ENCODE data around the gene MAD1L1.

Gene MAD1L1

DNA sequence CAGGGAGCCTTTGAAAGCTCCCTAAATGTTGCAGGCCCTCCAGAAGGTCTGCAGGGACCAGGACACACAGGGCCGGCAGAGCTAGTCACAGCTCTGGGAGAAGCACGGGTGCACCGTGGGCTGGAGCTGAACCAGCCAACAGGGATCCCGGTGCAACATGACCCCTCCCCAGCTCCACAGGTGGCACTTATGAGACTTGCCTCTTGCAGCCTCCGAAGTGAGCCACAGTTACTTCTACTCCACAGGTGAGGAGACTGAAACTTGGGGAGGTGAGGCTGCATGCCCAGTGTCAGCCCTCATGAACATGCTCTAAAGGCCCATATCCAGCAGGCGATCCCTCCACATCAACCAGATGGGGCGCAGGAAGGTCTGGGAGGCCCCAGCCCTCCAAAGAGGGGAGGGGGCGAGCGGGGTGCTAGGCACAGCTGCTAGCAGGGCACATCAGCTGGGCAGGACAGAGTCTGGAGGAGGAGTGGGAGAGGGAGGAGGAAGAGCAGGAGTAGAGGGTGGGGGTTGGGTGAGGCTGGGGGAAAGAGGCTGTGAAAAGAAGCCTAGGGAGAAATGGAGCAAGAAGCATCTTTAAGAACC lies 338.3 kb downstream of the MAD1L1 start:
- H3K4me1 ChIP-seq (ENCODE audit: low read depth, poor library complexity, severe bottlenecking): no peaks in the 10 kb centered on the region
- H3K9ac ChIP-seq: no peak overlapping the region
- H3K27ac ChIP-seq: no peak overlapping the region
- no peaks in the 10 kb centered on the region for H3K79me2 ChIP-seq (ENCODE audit: insufficient read depth, low read depth)
- no peak overlapping the region for H2AFZ ChIP-seq (ENCODE audit: low read depth)
- no peak overlapping the region for H3K4me2 ChIP-seq
- H3K36me3 ChIP-seq (ENCODE audit: insufficient read depth): no peaks in the 10 kb centered on the region
- H3K27me3 ChIP-seq (ENCODE audit: insufficient read depth, low read depth): no peaks in the 10 kb centered on the region
- TF ChIP-seq CTCF (conservative IDR thresholded peaks at IDR 0.05; ENCODE audit: low read depth, low read length): no peak
- no peaks in the 10 kb centered on the region for H4K20me1 ChIP-seq (ENCODE audit: insufficient read depth)
- no peak overlapping the region for H3K4me3 ChIP-seq (IDR thresholded peaks at IDR 0.05; ENCODE audit: insufficient read depth, low read depth, low read length)

GRCh38 chr7:1893451-1893850 lies 339.3 kb downstream of the MAD1L1 start:
- Histone ChIP-seq H4K20me1 (ENCODE audit: insufficient read depth) (no peaks in the 10 kb centered on the region), H3K4me3 (IDR thresholded peaks at IDR 0.05; ENCODE audit: insufficient read depth, low read depth, low read length) (no peak overlapping the region), H3K79me2 (ENCODE audit: insufficient read depth, low read depth) (no peaks in the 10 kb centered on the region), H3K4me1 (ENCODE audit: low read depth, poor library complexity, severe bottlenecking) (no peaks in the 10 kb centered on the region), H3K36me3 (ENCODE audit: insufficient read depth) (no peaks in the 10 kb centered on the region), H2AFZ (ENCODE audit: low read depth) (no peak overlapping the region), H3K27me3 (ENCODE audit: insufficient read depth, low read depth) (no peaks in the 10 kb centered on the region), H3K9ac (no peak overlapping the region), H3K27ac (no peak overlapping the region), H3K4me2 (no peak overlapping the region)
- no peak for TF ChIP-seq CTCF (conservative IDR thresholded peaks at IDR 0.05; ENCODE audit: low read depth, low read length)

DNA sequence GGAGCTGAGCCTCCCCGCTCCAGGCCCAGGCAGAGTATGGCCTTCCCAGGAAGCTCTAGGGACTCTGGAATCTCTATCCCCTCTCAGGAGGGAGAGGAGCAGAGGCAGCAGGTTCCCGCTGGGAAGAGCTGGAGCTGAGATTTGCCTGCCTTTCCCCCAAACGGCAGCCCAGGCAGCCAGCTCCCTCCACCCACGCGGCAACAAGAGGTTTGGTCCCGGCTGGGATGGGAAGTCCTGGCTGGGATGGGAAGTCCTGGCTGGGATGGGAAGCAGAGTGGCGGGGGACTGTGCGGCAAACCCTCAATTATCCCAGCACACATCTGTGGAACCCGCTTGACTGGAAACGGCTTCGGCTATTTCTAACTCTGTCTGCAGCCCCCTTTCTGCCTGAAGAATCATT lies 339.7 kb downstream of the MAD1L1 start:
- Histone ChIP-seq H3K4me2 (no peak overlapping the region), H3K4me1 (ENCODE audit: low read depth, poor library complexity, severe bottlenecking) (no peaks in the 10 kb centered on the region), H3K27me3 (ENCODE audit: insufficient read depth, low read depth) (no peaks in the 10 kb centered on the region), H2AFZ (ENCODE audit: low read depth) (no peak overlapping the region), H3K4me3 (IDR thresholded peaks at IDR 0.05; ENCODE audit: insufficient read depth, low read depth, low read length) (no peak overlapping the region), H3K79me2 (ENCODE audit: insufficient read depth, low read depth) (no peaks in the 10 kb centered on the region), H3K27ac (no peak overlapping the region), H3K9ac (no peak overlapping the region), H4K20me1 (ENCODE audit: insufficient read depth) (no peaks in the 10 kb centered on the region), H3K36me3 (ENCODE audit: insufficient read depth) (no peaks in the 10 kb centered on the region)
- TF ChIP-seq CTCF (conservative IDR thresholded peaks at IDR 0.05; ENCODE audit: low read depth, low read length): no peak

- H3K36me3 ChIP-seq (ENCODE audit: insufficient read depth): no peaks in the 10 kb centered on the region
- no peak overlapping the region for H3K9ac ChIP-seq
- no peak overlapping the region for H2AFZ ChIP-seq (ENCODE audit: low read depth)
- no peak overlapping the region for H3K4me3 ChIP-seq (IDR thresholded peaks at IDR 0.05; ENCODE audit: insufficient read depth, low read depth, low read length)
- H3K27ac ChIP-seq: no peak overlapping the region
- no peak for TF ChIP-seq CTCF (conservative IDR thresholded peaks at IDR 0.05; ENCODE audit: low read depth, low read length)
- no peaks in the 10 kb centered on the region for H3K79me2 ChIP-seq (ENCODE audit: insufficient read depth, low read depth)
- H4K20me1 ChIP-seq (ENCODE audit: insufficient read depth): no peaks in the 10 kb centered on the region
- H3K4me2 ChIP-seq: no peak overlapping the region
- no peaks in the 10 kb centered on the region for H3K4me1 ChIP-seq (ENCODE audit: low read depth, poor library complexity, severe bottlenecking)
- H3K27me3 ChIP-seq (ENCODE audit: insufficient read depth, low read depth): no peaks in the 10 kb centered on the region
Measured at GRCh38 chr7:1892011-1892965, 340.5 kb downstream of the MAD1L1 start.
